ENCODE results near the gene MPZL2.

GRCh38 chr11:118304568-118305248 is 40.6 kb upstream of the MPZL2 start, which contains the start of gene CD3E:
- no peak for TF ChIP-seq BHLHE40 (IDR thresholded peaks at IDR 0.05; ENCODE audit: borderline replicate concordance)
- no peak for TF ChIP-seq SP1 (IDR thresholded peaks at IDR 0.05)
- TF ChIP-seq FOXA1 (IDR thresholded peaks at IDR 0.05) = no peak
- TF ChIP-seq ELF4 (IDR thresholded peaks at IDR 0.05) = no peak
- no peak for TF ChIP-seq LEF1 (IDR thresholded peaks at IDR 0.05; ENCODE audit: borderline replicate concordance)
- no peak for TF ChIP-seq SUZ12 (IDR thresholded peaks at IDR 0.05)
- TF ChIP-seq L3MBTL2 (conservative IDR thresholded peaks at IDR 0.05) = no peak
- no peak for TF ChIP-seq ZNF384 (IDR thresholded peaks at IDR 0.05)
- no peak for TF ChIP-seq PKNOX1 (IDR thresholded peaks at IDR 0.05)
- TF ChIP-seq NFRKB (IDR thresholded peaks at IDR 0.05) = no peak

All from HEK293T (cell line).